Glutamatergic neuron (in vitro differentiated cells): ENCODE results near the gene CDK7. TPM values are rescaled to one million over a fixed set of nuclear protein-coding genes. Genes with fewer than 3 reads are reported as not detected.

Experiments used
- DNase-seq: peaks from one replicate; pipeline ENCODE4 v3.0.0; 2022
- H3K27ac Mint-ChIP-seq: one replicate; pipeline ENCODE4 v1.8.0; 2020; ENCODE audit warnings: mild to moderate bottlenecking, mixed read lengths, inconsistent platforms; ENCODE audit not compliant: unreplicated experiment
- H3K27me3 Mint-ChIP-seq: one replicate; pipeline ENCODE4 v1.8.0; 2020; ENCODE audit warnings: mild to moderate bottlenecking, moderate library complexity, mixed read lengths, inconsistent platforms; ENCODE audit not compliant: unreplicated experiment
- H3K36me3 Mint-ChIP-seq: one replicate; pipeline ENCODE4 v1.8.0; 2020; ENCODE audit warnings: mild to moderate bottlenecking, mixed read lengths, inconsistent platforms; ENCODE audit not compliant: unreplicated experiment
- H3K4me1 Mint-ChIP-seq: one replicate; pipeline ENCODE4 v1.8.0; 2020; ENCODE audit warnings: mild to moderate bottlenecking, low read depth, mixed read lengths, inconsistent platforms; ENCODE audit not compliant: unreplicated experiment
- H3K4me3 Mint-ChIP-seq: one replicate; pipeline ENCODE4 v1.8.0; 2020; ENCODE audit warnings: mild to moderate bottlenecking, mixed read lengths, inconsistent platforms; ENCODE audit not compliant: unreplicated experiment
- H3K9me3 Mint-ChIP-seq: one replicate; pipeline ENCODE4 v1.8.0; 2020; ENCODE audit warnings: mild to moderate bottlenecking, moderate library complexity, mixed read lengths, inconsistent platforms; ENCODE audit not compliant: unreplicated experiment
- total RNA-seq: library from RNA; stranded (reverse); fragmentation: NEBNext Ultra II Directional; extraction: Animal tissue kit (Norgen Biotek cat#: 25700); gene quantifications from one replicate; pipeline ENCODE4 v1.2.1, GENCODE V29; 2021; ENCODE audit not compliant: unreplicated experiment
- TF ChIP-seq, protein P1 (sequence below): fragments of 200-600 bp; sonication (generic); IDR thresholded peaks from one replicate; pipeline ENCODE4 v1.5.0; 2021; ENCODE audit not compliant: partially characterized antibody, unreplicated experiment

The CDK7 gene
- total RNA-seq, 1 donor from 2014 or later: 17.0 TPM

DNA sequence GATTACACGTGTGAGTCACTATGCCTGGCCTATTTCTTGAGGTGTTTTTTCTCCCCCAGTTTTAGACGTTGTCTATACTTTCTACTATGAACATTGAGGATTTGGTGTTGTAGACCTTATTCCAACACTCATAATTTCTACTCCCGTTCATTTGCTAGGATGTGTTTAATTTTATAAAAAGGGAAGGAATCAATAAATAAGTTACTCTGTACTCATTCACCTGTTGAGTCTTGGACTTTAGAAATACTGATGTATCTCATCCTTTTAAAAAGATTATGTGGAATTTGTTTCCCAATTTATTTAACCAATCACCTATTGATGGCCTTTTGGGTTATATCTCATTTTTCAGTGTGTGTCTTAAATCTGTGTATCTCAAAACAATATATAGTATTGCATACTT is 3.2 kb downstream of the CDK7 start:
- no peak overlapping the region for H3K4me3 Mint-ChIP-seq
- H3K36me3 Mint-ChIP-seq: no peaks in the 10 kb centered on the region
- H3K9me3 Mint-ChIP-seq: peaks cover 3% of the 10 kb centered on the region

DNA sequence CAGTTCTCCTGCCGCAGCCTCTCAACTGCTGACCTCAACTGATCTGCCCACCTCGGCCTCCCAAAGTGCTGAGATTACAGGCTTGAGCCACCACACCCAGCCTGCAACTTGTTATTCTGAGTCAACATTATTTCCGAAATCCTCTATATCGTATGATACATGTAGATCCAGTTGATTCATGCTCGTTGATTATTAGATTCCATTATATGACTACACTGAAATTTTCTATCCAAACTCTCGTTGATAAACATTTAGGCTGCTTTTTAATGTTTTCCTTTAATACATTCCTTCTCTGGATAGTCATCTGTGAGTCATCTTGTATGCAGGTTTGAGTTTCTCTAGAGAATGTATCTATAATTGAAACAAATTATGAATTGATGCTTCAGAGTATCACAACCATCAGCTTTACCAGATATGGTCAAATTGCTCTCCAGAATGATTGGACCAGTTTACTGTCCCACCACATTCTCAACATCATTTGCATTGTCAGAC is 4.1 kb downstream of the CDK7 start:
- Mint-ChIP-seq H3K27me3 (peaks cover 5% of the 10 kb centered on the region), H3K4me1 (peaks cover 8% of the 10 kb centered on the region), H3K9me3 (peaks cover 3% of the 10 kb centered on the region), H3K4me3 (no peak overlapping the region), H3K27ac (no peak overlapping the region), H3K36me3 (no peaks in the 10 kb centered on the region)
- TF ChIP-seq, protein P1, sequence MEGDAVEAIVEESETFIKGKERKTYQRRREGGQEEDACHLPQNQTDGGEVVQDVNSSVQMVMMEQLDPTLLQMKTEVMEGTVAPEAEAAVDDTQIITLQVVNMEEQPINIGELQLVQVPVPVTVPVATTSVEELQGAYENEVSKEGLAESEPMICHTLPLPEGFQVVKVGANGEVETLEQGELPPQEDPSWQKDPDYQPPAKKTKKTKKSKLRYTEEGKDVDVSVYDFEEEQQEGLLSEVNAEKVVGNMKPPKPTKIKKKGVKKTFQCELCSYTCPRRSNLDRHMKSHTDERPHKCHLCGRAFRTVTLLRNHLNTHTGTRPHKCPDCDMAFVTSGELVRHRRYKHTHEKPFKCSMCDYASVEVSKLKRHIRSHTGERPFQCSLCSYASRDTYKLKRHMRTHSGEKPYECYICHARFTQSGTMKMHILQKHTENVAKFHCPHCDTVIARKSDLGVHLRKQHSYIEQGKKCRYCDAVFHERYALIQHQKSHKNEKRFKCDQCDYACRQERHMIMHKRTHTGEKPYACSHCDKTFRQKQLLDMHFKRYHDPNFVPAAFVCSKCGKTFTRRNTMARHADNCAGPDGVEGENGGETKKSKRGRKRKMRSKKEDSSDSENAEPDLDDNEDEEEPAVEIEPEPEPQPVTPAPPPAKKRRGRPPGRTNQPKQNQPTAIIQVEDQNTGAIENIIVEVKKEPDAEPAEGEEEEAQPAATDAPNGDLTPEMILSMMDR: no peak
- DNase-seq: no peak

More for the DNA sequence above, 3.2 kb downstream of the CDK7 start:
- H3K4me1 Mint-ChIP-seq: peaks cover 8% of the 10 kb centered on the region
- TF ChIP-seq, protein P1: no peak
- peaks cover 5% of the 10 kb centered on the region for H3K27me3 Mint-ChIP-seq
- no peak overlapping the region for H3K27ac Mint-ChIP-seq
- DNase-seq: no peak

DNA sequence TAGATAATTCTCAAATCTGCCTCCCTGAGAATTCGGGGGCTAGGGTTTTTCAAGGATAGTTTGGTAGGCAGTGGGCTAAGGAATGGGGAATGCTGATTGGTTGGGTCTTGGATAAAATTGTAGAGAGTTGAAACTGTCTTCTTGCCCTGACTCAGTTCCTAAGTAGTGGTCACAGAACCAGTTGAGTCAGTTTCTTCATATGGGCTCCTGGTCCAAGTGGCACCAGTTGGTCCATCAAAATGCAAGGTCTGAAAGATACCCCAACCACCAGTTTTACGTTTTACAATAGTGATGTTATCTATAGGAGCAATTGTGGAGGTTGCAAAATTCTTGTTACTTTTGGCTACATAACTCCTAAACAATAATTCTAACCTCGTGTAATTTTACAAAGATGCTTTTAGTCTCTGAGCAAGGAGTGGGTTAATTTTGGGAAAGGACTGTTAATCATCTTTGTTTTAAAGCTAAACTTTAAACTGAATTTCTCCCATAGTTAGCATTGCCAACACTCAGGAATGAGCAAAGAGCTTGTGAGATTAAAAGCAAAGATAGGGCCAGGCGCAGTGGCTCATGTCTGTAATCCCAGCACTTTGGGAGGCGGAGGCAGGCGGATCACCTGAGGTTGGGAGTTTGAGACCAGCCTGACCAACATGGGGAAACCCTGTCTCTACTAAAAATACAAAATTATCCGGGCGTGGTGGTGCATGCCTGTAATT is 7.7 kb downstream of the CDK7 start:
- Mint-ChIP-seq H3K36me3 (no peaks in the 10 kb centered on the region), H3K27me3 (no peaks in the 10 kb centered on the region), H3K4me1 (peaks cover 1% of the 10 kb centered on the region), H3K9me3 (peaks cover 1% of the 10 kb centered on the region), H3K27ac (no peak overlapping the region), H3K4me3 (no peak overlapping the region)
- DNase-seq: no peak
- TF ChIP-seq, protein P1: no peak

DNA sequence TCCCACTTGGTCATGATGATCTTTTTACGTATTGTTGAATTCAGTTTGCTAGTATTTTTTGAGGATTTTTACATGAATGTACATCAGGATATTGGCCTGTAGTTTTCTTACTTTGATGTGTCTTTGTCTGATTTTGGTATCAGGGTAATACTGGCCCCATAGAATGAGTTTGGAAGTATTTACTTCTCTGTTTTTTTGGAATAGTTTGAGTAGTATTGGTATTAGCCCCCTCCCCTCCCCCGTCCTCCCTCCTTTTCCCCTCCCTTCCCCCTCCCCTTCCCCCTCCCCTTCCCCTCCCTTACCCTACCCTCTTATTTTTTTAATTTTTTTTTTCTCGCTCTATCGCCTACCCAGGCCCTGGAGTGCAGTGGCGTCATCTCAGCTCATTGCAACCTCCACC is 10.3 kb downstream of the CDK7 start:
- DNase-seq: no peak
- H3K4me1 Mint-ChIP-seq: no peaks in the 10 kb centered on the region
- no peak overlapping the region for H3K27ac Mint-ChIP-seq
- TF ChIP-seq, protein P1: no peak
- H3K27me3 Mint-ChIP-seq: peaks cover 3% of the 10 kb centered on the region
- H3K9me3 Mint-ChIP-seq: peaks cover 1% of the 10 kb centered on the region
- no peaks in the 10 kb centered on the region for H3K36me3 Mint-ChIP-seq
- H3K4me3 Mint-ChIP-seq: no peak overlapping the region

DNA sequence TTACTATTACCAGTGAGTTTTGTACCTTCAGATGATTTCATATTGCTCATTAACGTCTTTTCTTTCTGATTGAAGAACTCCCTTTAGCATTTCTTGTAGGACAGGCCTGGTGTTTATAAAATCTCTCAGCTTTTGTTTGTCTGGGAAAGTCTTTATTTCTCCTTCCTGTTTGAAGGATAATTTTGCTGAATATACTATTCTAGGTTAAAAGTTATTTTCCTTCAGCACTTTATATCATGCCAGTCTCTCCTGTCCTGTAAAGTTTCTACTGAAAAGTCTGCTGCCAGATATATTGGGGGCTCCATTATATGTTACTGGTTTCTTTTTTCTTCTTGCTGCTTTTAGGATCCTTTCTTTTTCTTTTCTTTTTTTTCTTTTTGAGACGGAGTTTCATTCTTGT is 13.3 kb downstream of the CDK7 start:
- no peaks in the 10 kb centered on the region for H3K36me3 Mint-ChIP-seq
- no peak overlapping the region for H3K27ac Mint-ChIP-seq
- no peak for DNase-seq
- peaks cover 1% of the 10 kb centered on the region for H3K9me3 Mint-ChIP-seq
- no peak overlapping the region for H3K4me3 Mint-ChIP-seq
- no peaks in the 10 kb centered on the region for H3K4me1 Mint-ChIP-seq
- peaks cover 3% of the 10 kb centered on the region for H3K27me3 Mint-ChIP-seq
- TF ChIP-seq, protein P1: no peak
